ENCODE data around the gene GATAD2B. TPM values are rescaled to one million over a fixed set of nuclear protein-coding genes. Genes with fewer than 3 reads are reported as not detected.

Gene GATAD2B
- total and polyA plus RNA-seq, 8 donors = 31.5 to 41.5 (median 33.1) TPM

GRCh38 chr1:153962088-153963029, 39.6 kb upstream of the GATAD2B start:
- H3K27ac ChIP-seq = peak overlapping the region; percentile 97 to 98
- H3K4me3 ChIP-seq = peak overlapping the region; percentile 69 to 89
- no peaks in the 10 kb centered on the region for H3K9me3 ChIP-seq
- no peak for TF ChIP-seq CTCF (IDR thresholded peaks at IDR 0.05)
- H3K27me3 ChIP-seq = no peaks in the 10 kb centered on the region
- ATAC-seq = peak; percentile 20
- H3K4me1 ChIP-seq = peaks cover 18 to 80% of the 10 kb centered on the region in 2 donors
- peak in 1 of 4 donors; percentile 79 for DNase-seq
- peaks cover 0 to 25% of the 10 kb centered on the region in 2 donors for H3K36me3 ChIP-seq
- intact Hi-C loops (cut with DNase I) = no loop called here

- Histone ChIP-seq H3K36me3 (peaks cover 0 to 25% of the 10 kb centered on the region in 2 donors), H3K4me1 (peaks cover 27 to 85% of the 10 kb centered on the region in 2 donors), H3K27ac (peak overlapping the region; percentile 44 to 97), H3K27me3 (no peaks in the 10 kb centered on the region), H3K4me3 (peak overlapping the region in 1 of 2 donors; percentile 89), H3K9me3 (no peaks in the 10 kb centered on the region)
- no peak for ATAC-seq
- intact Hi-C loops (cut with DNase I) = no loop called here
- DNase-seq = no peak
- no peak for TF ChIP-seq CTCF (IDR thresholded peaks at IDR 0.05)
These were observed 38.6 kb upstream of the GATAD2B start for GRCh38 chr1:153961421-153961820.

GRCh38 chr1:153960206-153960605, 37.4 kb upstream of the GATAD2B start:
- H3K27me3 ChIP-seq = no peaks in the 10 kb centered on the region
- H3K36me3 ChIP-seq = peaks cover 0 to 25% of the 10 kb centered on the region in 2 donors
- no peak for ATAC-seq
- intact Hi-C loops (cut with DNase I) = no loop called here
- peak overlapping the region in 1 of 2 donors; percentile 97 for H3K27ac ChIP-seq
- no peaks in the 10 kb centered on the region for H3K9me3 ChIP-seq
- H3K4me3 ChIP-seq = no peak overlapping the region
- peaks cover 28 to 83% of the 10 kb centered on the region in 2 donors for H3K4me1 ChIP-seq
- no peak for DNase-seq
- no peak for TF ChIP-seq CTCF (IDR thresholded peaks at IDR 0.05)

- Histone ChIP-seq H3K4me3 (no peak overlapping the region), H3K4me1 (peaks cover 28 to 83% of the 10 kb centered on the region in 2 donors)
- intact Hi-C loops (cut with DNase I) = no loop called here
These were observed 36.7 kb upstream of the GATAD2B start for GRCh38 chr1:153959454-153959853.

More at GRCh38 chr1:153959454-153959853, 36.7 kb upstream of the GATAD2B start:
- no peak for DNase-seq
- no peak for TF ChIP-seq CTCF (IDR thresholded peaks at IDR 0.05)
- Histone ChIP-seq H3K27me3 (no peaks in the 10 kb centered on the region), H3K27ac (peak overlapping the region; percentile 84 to 93), H3K36me3 (peaks cover 0 to 31% of the 10 kb centered on the region in 2 donors), H3K9me3 (no peaks in the 10 kb centered on the region)
- no peak for ATAC-seq
